NAMALWA (cell line): ENCODE results near the gene ZSCAN2.
"Not testable (repeated sequence)": the region's sequence is repeated elsewhere in the genome, so short reads cannot be mapped to it uniquely, and the experiment has no call there.

Experiments
- DNase-seq: peaks from one replicate; pipeline ENCODE4 v3.0.0-alpha.2; 2015; ENCODE audit warnings: low spot score

ZSCAN2 gene

GRCh38 chr15:84600687-84601554, at the start of gene ZSCAN2:
TSS of gene ZSCAN2 (plus strand) at chr15:84601009. CDS start at chr15:84603928, 2,919 bp downstream.
- DNase-seq = peak; percentile 95

- DNase-seq = not testable (repeated sequence)
Observed at GRCh38 chr15:84551624-84552023, 49.2 kb upstream of the ZSCAN2 start.

GRCh38 chr15:84552896-84553295, 47.9 kb upstream of the ZSCAN2 start:
- no peak for DNase-seq

- not testable (repeated sequence) for DNase-seq
Observed at GRCh38 chr15:84556690-84557089, 44.1 kb upstream of the ZSCAN2 start.

- DNase-seq = not testable (repeated sequence)
Observed at GRCh38 chr15:84568021-84568420, 32.8 kb upstream of the ZSCAN2 start.

GRCh38 chr15:84570164-84570735, 30.6 kb upstream of the ZSCAN2 start:
- peak; percentile 26 for DNase-seq

- no peak for DNase-seq
Observed at GRCh38 chr15:84572231-84572630, 28.6 kb upstream of the ZSCAN2 start.

- DNase-seq = no peak
Observed at GRCh38 chr15:84575493-84575892, 25.3 kb upstream of the ZSCAN2 start.

GRCh38 chr15:84577891-84578290, 22.9 kb upstream of the ZSCAN2 start:
- not testable (repeated sequence) for DNase-seq

GRCh38 chr15:84579261-84579721, 21.5 kb upstream of the ZSCAN2 start:
- DNase-seq = not testable (repeated sequence)

GRCh38 chr15:84581676-84582428, 19.0 kb upstream of the ZSCAN2 start:
- not testable (repeated sequence) for DNase-seq

GRCh38 chr15:84582583-84583157, 18.1 kb upstream of the ZSCAN2 start:
- no peak for DNase-seq

GRCh38 chr15:84583921-84584320, 16.9 kb upstream of the ZSCAN2 start:
- not testable (repeated sequence) for DNase-seq

- no peak for DNase-seq
Observed at GRCh38 chr15:84586696-84587095, 14.1 kb upstream of the ZSCAN2 start.

- DNase-seq = peak; percentile 91
Observed at GRCh38 chr15:84588053-84588874, 12.5 kb upstream of the ZSCAN2 start.

GRCh38 chr15:84590406-84590805, 10.4 kb upstream of the ZSCAN2 start:
- no peak for DNase-seq

GRCh38 chr15:84591815-84592214, 9.0 kb upstream of the ZSCAN2 start:
- DNase-seq = no peak

GRCh38 chr15:84594617-84595290, 6.1 kb upstream of the ZSCAN2 start:
- no peak for DNase-seq

GRCh38 chr15:84595660-84596059, 5.1 kb upstream of the ZSCAN2 start:
- no peak for DNase-seq

GRCh38 chr15:84597296-84597695, 3.5 kb upstream of the ZSCAN2 start:
- no peak for DNase-seq

- peak; percentile 85 for DNase-seq
Observed at GRCh38 chr15:84598250-84598649, 2.6 kb upstream of the ZSCAN2 start.
